HepG2 (cell line): ENCODE data around the gene CHCHD1. TPM values are rescaled to one million over a fixed set of nuclear protein-coding genes. Genes with fewer than 3 reads are reported as not detected.
A peak's percentile ranks its signal among the peaks of the same experiment; 100 is the strongest.

Source experiments
- GFI1 ChIP-seq: sonication (generic); formaldehyde crosslinking; IDR thresholded peaks from 2 replicates; pipeline ENCODE4 v1.5.0; 2020; ENCODE audit warnings: missing genetic modification reagents, mild to moderate bottlenecking, borderline replicate concordance
- HNF4A ChIP-seq: sonication (generic); formaldehyde crosslinking; IDR thresholded peaks from 2 replicates; pipeline ENCODE4 v1.4.0; 2020; ENCODE audit warnings: missing genetic modification reagents
- HNRNPH1 ChIP-seq: fragments of 200-400 bp; formaldehyde crosslinking; optimal IDR thresholded peaks from 2 replicates; pipeline ENCODE3; 2017; ENCODE audit warnings: mild to moderate bottlenecking, low read depth, low read length
- IKZF1 ChIP-seq: fragments of 450-650 bp; IDR thresholded peaks from 2 replicates; pipeline ENCODE4 v1.7.1; 2016
- LCORL ChIP-seq, 2 experiments: fragments of 450-650 bp in 1 of 2; sonication (generic) in 1 of 2; formaldehyde crosslinking in 1 of 2; IDR thresholded peaks; 2 replicates each; pipeline versions ENCODE4 v1.5.0 to v1.6.1; 2017 to 2020; ENCODE audit warnings: antibody characterized with exemption in 1 of 2, missing genetic modification reagents in 1 of 2
- NCOR1 ChIP-seq: fragments of 200-600 bp; sonication (generic); IDR thresholded peaks from 2 replicates; pipeline ENCODE4 v1.7.0; 2017; ENCODE audit warnings: antibody characterized with exemption, low read length, borderline replicate concordance
- TGIF2 ChIP-seq: IDR thresholded peaks from 2 replicates; pipeline ENCODE4 v1.6.1; 2016; ENCODE audit warnings: control low read depth, missing compliant biosample characterization
- ZNF30 ChIP-seq: sonication (generic); formaldehyde crosslinking; IDR thresholded peaks from 2 replicates; pipeline ENCODE4 v1.5.0; 2020; ENCODE audit warnings: mild to moderate bottlenecking, missing genetic modification reagents
- ZNF761 ChIP-seq: sonication (generic); formaldehyde crosslinking; conservative IDR thresholded peaks from 2 replicates; pipeline ENCODE4 v1.4.0; 2020; ENCODE audit warnings: mild to moderate bottlenecking, missing genetic modification reagents
- ZNF772 ChIP-seq: sonication (generic); formaldehyde crosslinking; IDR thresholded peaks from 2 replicates; pipeline ENCODE4 v1.5.0; 2020; ENCODE audit warnings: mild to moderate bottlenecking, missing genetic modification reagents
- ZNF780A ChIP-seq: sonication (generic); formaldehyde crosslinking; IDR thresholded peaks from 2 replicates; pipeline ENCODE4 v1.8.0; 2022; ENCODE audit warnings: mild to moderate bottlenecking, missing genetic modification reagents, moderate library complexity
- polyA plus RNA-seq, 8 experiments: library from polyadenylated mRNA; depleted of rRNA in 3 of 8; stranded (reverse) in 7 of 8; unstranded in 1 of 8; fragments of >200 nt; fragmentation: Illumina TruSeq in 4 of 8; extraction: Trizol in 4 of 8; gene quantifications; 2 replicates each; pipeline versions ENCODE4 v1.2.1 to v1.2.3, GENCODE V29; 2011 to 2016; ENCODE audit warnings: low read depth in 4 of 8, missing spikeins in 1 of 8, mixed read lengths in 1 of 8; ENCODE audit not compliant: insufficient read depth in 1 of 8
- total RNA-seq, 5 experiments: library from RNA; depleted of rRNA; stranded (reverse); fragments of >200 nt; fragmentation: Illumina TruSeq; extraction: Trizol; gene quantifications; 2 replicates each; pipeline ENCODE4 v1.2.3, GENCODE V29; 2016; ENCODE audit warnings: low read depth in 1 of 5
- TF ChIP-seq, protein P1 (sequence below): sonication (generic); formaldehyde crosslinking; IDR thresholded peaks from 2 replicates; pipeline ENCODE4 v1.5.0; 2020; ENCODE audit warnings: missing genetic modification reagents
- TF ChIP-seq, protein P2 (sequence below): sonication (generic); formaldehyde crosslinking; IDR thresholded peaks from 2 replicates; pipeline ENCODE4 v1.5.0; 2020; ENCODE audit warnings: mild to moderate bottlenecking, missing genetic modification reagents, borderline replicate concordance
- TF ChIP-seq, protein P3 (sequence below): sonication (generic); formaldehyde crosslinking; IDR thresholded peaks from 2 replicates; pipeline ENCODE4 v1.4.0; 2020; ENCODE audit warnings: missing genetic modification reagents
- TF ChIP-seq, protein P4 (sequence below): sonication (generic); formaldehyde crosslinking; IDR thresholded peaks from 2 replicates; pipeline ENCODE4 v1.5.0; 2020; ENCODE audit warnings: mild to moderate bottlenecking, missing genetic modification reagents
- TF ChIP-seq, protein P5 (sequence below): sonication (generic); formaldehyde crosslinking; IDR thresholded peaks from 2 replicates; pipeline ENCODE4 v1.8.0; 2023; ENCODE audit warnings: mild to moderate bottlenecking, missing genetic modification reagents

Gene CHCHD1
- total and polyA plus RNA-seq, 2 of the 13 experiments (the other 11 are each of a cell fraction or from before 2014, with no cell fraction given): 36.9 to 71.2 TPM

DNA sequence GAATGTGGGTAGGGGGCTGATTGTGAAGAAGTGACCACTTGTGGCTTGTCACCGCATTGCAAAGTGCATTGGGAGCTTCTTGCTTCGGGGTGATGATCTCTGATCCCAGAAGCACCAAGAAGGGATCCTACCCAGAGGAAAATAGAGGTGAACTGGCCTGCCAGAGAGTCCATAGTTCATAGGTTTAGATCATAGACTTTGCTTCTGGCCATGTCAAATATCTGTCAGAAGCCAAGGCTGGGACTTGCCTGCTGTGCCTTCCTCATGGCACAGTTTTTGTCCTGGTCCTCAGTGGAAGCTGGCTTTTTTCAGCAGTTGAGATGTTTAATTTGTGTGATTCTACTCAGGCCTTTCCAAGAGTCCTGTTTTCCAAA lies 4.7 kb downstream of the CHCHD1 start (continued):
- TF ChIP-seq, protein P1, sequence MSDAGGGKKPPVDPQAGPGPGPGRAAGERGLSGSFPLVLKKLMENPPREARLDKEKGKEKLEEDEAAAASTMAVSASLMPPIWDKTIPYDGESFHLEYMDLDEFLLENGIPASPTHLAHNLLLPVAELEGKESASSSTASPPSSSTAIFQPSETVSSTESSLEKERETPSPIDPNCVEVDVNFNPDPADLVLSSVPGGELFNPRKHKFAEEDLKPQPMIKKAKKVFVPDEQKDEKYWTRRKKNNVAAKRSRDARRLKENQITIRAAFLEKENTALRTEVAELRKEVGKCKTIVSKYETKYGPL (CRISPR knock-in tag): no peak
- peak; percentile 88 for TF ChIP-seq HNF4A (CRISPR knock-in tag)
- TF ChIP-seq, protein P2, sequence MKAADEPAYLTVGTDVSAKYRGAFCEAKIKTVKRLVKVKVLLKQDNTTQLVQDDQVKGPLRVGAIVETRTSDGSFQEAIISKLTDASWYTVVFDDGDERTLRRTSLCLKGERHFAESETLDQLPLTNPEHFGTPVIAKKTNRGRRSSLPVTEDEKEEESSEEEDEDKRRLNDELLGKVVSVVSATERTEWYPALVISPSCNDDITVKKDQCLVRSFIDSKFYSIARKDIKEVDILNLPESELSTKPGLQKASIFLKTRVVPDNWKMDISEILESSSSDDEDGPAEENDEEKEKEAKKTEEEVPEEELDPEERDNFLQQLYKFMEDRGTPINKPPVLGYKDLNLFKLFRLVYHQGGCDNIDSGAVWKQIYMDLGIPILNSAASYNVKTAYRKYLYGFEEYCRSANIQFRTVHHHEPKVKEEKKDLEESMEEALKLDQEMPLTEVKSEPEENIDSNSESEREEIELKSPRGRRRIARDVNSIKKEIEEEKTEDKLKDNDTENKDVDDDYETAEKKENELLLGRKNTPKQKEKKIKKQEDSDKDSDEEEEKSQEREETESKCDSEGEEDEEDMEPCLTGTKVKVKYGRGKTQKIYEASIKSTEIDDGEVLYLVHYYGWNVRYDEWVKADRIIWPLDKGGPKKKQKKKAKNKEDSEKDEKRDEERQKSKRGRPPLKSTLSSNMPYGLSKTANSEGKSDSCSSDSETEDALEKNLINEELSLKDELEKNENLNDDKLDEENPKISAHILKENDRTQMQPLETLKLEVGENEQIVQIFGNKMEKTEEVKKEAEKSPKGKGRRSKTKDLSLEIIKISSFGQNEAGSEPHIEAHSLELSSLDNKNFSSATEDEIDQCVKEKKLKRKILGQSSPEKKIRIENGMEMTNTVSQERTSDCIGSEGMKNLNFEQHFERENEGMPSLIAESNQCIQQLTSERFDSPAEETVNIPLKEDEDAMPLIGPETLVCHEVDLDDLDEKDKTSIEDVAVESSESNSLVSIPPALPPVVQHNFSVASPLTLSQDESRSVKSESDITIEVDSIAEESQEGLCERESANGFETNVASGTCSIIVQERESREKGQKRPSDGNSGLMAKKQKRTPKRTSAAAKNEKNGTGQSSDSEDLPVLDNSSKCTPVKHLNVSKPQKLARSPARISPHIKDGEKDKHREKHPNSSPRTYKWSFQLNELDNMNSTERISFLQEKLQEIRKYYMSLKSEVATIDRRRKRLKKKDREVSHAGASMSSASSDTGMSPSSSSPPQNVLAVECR (CRISPR knock-in tag): peak; percentile 82
- TF ChIP-seq TGIF2 (CRISPR knock-in tag): peak; percentile 69; the same call in 1 of the 2 replicates
- TF ChIP-seq ZNF30: no peak
- TF ChIP-seq, protein P3, sequence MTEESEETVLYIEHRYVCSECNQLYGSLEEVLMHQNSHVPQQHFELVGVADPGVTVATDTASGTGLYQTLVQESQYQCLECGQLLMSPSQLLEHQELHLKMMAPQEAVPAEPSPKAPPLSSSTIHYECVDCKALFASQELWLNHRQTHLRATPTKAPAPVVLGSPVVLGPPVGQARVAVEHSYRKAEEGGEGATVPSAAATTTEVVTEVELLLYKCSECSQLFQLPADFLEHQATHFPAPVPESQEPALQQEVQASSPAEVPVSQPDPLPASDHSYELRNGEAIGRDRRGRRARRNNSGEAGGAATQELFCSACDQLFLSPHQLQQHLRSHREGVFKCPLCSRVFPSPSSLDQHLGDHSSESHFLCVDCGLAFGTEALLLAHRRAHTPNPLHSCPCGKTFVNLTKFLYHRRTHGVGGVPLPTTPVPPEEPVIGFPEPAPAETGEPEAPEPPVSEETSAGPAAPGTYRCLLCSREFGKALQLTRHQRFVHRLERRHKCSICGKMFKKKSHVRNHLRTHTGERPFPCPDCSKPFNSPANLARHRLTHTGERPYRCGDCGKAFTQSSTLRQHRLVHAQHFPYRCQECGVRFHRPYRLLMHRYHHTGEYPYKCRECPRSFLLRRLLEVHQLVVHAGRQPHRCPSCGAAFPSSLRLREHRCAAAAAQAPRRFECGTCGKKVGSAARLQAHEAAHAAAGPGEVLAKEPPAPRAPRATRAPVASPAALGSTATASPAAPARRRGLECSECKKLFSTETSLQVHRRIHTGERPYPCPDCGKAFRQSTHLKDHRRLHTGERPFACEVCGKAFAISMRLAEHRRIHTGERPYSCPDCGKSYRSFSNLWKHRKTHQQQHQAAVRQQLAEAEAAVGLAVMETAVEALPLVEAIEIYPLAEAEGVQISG (CRISPR knock-in tag): peak; percentile 56; the same call in 1 of the 2 replicates
- TF ChIP-seq, protein P4, sequence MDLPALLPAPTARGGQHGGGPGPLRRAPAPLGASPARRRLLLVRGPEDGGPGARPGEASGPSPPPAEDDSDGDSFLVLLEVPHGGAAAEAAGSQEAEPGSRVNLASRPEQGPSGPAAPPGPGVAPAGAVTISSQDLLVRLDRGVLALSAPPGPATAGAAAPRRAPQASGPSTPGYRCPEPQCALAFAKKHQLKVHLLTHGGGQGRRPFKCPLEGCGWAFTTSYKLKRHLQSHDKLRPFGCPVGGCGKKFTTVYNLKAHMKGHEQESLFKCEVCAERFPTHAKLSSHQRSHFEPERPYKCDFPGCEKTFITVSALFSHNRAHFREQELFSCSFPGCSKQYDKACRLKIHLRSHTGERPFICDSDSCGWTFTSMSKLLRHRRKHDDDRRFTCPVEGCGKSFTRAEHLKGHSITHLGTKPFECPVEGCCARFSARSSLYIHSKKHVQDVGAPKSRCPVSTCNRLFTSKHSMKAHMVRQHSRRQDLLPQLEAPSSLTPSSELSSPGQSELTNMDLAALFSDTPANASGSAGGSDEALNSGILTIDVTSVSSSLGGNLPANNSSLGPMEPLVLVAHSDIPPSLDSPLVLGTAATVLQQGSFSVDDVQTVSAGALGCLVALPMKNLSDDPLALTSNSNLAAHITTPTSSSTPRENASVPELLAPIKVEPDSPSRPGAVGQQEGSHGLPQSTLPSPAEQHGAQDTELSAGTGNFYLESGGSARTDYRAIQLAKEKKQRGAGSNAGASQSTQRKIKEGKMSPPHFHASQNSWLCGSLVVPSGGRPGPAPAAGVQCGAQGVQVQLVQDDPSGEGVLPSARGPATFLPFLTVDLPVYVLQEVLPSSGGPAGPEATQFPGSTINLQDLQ (CRISPR knock-in tag): no peak
- TF ChIP-seq GFI1 (CRISPR knock-in tag): no peak
- no peak for TF ChIP-seq ZNF780A
- no peak for TF ChIP-seq IKZF1
- TF ChIP-seq NCOR1: peak; percentile 74
- 0 out of 2 replicates have a peak, but pooled peaks have one; percentile 8 for TF ChIP-seq ZNF772 (CRISPR knock-in tag)
- no peak for TF ChIP-seq LCORL (IDR thresholded peaks at IDR 0.05)
- TF ChIP-seq LCORL (CRISPR knock-in tag; IDR thresholded peaks at IDR 0.05): peak; percentile 43
- TF ChIP-seq, protein P5, sequence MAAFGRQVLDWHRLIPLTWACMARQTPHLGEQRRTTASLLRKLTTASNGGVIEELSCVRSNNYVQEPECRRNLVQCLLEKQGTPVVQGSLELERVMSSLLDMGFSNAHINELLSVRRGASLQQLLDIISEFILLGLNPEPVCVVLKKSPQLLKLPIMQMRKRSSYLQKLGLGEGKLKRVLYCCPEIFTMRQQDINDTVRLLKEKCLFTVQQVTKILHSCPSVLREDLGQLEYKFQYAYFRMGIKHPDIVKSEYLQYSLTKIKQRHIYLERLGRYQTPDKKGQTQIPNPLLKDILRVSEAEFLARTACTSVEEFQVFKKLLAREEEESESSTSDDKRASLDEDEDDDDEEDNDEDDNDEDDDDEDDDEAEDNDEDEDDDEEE (CRISPR knock-in tag): 0 out of 2 replicates have a peak, but pooled peaks have one; percentile 43
- TF ChIP-seq HNRNPH1: no peak
- no peak for TF ChIP-seq ZNF761 (CRISPR knock-in tag)
